Measurements from ENCODE around the gene RNF144A. TPM values are rescaled to one million over a fixed set of nuclear protein-coding genes. Genes with fewer than 3 reads are reported as not detected.

RNF144A gene, protein sequence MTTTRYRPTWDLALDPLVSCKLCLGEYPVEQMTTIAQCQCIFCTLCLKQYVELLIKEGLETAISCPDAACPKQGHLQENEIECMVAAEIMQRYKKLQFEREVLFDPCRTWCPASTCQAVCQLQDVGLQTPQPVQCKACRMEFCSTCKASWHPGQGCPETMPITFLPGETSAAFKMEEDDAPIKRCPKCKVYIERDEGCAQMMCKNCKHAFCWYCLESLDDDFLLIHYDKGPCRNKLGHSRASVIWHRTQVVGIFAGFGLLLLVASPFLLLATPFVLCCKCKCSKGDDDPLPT
- 10 to 100 TPM in 3 of 4 donors, 1 to 10 TPM in 1; 9.1 to 16.5 (median 13.9) TPM for total RNA-seq

DNA sequence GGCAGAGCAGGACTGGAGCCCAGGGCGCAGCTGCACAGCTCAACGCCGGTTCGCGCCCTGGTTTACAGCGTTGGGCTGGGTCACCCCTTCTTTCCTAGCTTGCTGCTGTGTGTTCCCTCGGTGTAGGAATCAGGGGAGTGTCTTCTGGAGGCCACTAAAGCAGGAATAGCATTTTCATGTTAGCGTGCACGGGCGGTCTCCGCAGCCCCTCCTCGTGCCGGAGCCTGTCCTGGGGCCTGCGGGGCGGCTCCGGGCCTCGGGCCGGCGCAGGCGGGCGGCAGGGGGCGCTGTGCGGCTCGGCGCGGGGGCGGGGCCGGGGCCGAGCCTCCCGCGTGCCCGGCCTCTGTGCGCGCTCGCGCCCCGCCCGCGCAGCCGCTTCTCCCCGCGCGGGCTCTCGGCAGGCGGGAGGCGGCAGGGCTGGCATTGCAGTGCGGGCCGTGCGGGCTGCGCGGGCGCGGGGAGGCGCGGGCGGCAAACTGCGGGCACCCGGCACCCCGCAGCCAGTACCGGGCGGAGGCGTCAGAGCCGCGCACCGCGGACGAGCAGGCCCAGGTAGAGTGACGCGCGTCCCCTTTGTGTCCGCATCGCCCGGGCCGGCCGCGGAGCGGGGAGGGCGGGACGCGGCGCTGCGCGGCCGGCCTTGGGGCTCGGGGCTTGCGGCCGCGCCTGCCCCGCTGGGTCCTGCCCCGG, at the start of gene RNF144A:
TSS of gene RNF144A (plus strand) at position 342 of the 690 bp plus-strand sequence. CDS start 79,515 bp downstream, outside the sequence.
- Histone ChIP-seq H3K4me1 (peaks cover 0 to 10% (median 0%) of the 10 kb centered on the region in 4 donors), H3K4me3 (peak within 1 kb of the TSS; percentile 60 to 95 (median 78)), H3K27ac (peak within 1 kb of the TSS; percentile 58 to 76 (median 71)), H3K9me3 (peaks cover 0 to 3% (median 0%) of the 10 kb centered on the region in 4 donors), H3K36me3 (no peaks in the 10 kb centered on the region), H3K27me3 (no peaks in the 10 kb centered on the region)
- TF ChIP-seq, protein P1, sequence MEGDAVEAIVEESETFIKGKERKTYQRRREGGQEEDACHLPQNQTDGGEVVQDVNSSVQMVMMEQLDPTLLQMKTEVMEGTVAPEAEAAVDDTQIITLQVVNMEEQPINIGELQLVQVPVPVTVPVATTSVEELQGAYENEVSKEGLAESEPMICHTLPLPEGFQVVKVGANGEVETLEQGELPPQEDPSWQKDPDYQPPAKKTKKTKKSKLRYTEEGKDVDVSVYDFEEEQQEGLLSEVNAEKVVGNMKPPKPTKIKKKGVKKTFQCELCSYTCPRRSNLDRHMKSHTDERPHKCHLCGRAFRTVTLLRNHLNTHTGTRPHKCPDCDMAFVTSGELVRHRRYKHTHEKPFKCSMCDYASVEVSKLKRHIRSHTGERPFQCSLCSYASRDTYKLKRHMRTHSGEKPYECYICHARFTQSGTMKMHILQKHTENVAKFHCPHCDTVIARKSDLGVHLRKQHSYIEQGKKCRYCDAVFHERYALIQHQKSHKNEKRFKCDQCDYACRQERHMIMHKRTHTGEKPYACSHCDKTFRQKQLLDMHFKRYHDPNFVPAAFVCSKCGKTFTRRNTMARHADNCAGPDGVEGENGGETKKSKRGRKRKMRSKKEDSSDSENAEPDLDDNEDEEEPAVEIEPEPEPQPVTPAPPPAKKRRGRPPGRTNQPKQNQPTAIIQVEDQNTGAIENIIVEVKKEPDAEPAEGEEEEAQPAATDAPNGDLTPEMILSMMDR (IDR thresholded peaks at IDR 0.05) = peak in 5 of 6 experiments; percentile 23 to 61 (median 51)
- peak in 1 of 2 donors; percentile 42 for TF ChIP-seq POLR2A (IDR thresholded peaks at IDR 0.05)
- DNase-seq = peak; percentile 46 to 82 (median 78)

DNA sequence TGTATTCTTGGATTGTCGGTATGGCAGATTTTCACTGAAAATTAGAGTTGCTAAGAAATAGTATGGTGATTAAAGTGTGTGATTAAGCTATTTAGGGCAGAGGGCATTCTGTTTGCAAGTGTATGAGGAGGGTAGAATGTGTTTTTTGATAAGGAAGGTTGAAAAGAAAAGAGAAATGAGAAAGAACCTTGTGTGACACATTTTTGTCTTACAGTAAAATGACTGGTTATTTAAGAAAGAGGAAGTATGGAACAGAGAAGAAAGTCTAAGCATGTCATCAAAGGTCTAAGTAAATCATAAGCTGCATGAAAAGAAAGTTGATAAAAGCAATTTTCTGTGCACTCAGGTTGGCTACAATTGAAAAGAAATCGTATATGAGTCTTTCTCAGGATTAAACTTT, 44.8 kb upstream of the RNF144A start:
- H3K4me1 ChIP-seq = no peaks in the 10 kb centered on the region
- H3K27ac ChIP-seq = no peak overlapping the region
- H3K36me3 ChIP-seq = no peaks in the 10 kb centered on the region
- no peak for DNase-seq
- no peak overlapping the region for H3K4me3 ChIP-seq
- no peaks in the 10 kb centered on the region for H3K27me3 ChIP-seq
- H3K9me3 ChIP-seq = no peaks in the 10 kb centered on the region
- TF ChIP-seq, protein P1 (IDR thresholded peaks at IDR 0.05) = no peak
- TF ChIP-seq POLR2A (IDR thresholded peaks at IDR 0.05) = no peak

DNA sequence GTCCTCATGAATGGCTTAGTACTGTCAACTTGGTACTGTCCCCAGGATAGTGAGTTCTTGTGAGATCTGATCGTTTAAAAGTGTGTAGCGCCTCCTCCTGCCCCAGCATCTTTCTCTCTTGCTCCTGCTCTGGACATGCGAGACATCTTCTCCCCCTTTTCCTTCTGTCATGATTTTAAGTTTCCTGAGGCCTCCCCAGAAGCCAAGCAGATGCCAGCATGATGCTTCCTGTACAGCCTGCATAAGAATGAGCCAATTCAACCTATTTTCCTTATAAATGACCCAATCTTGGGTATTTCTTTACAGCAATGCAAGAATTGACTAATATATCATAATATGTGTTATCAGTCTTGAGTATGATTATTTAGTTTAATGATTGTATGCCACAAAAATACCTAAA, 43.2 kb upstream of the RNF144A start:
- DNase-seq = no peak
- Histone ChIP-seq H3K27me3 (no peaks in the 10 kb centered on the region), H3K27ac (no peak overlapping the region), H3K9me3 (no peaks in the 10 kb centered on the region), H3K36me3 (no peaks in the 10 kb centered on the region), H3K4me3 (no peak overlapping the region), H3K4me1 (peaks cover 0 to 7% (median 0%) of the 10 kb centered on the region in 4 donors)
- TF ChIP-seq, protein P1 (IDR thresholded peaks at IDR 0.05) = no peak
- no peak for TF ChIP-seq POLR2A (IDR thresholded peaks at IDR 0.05)

DNA sequence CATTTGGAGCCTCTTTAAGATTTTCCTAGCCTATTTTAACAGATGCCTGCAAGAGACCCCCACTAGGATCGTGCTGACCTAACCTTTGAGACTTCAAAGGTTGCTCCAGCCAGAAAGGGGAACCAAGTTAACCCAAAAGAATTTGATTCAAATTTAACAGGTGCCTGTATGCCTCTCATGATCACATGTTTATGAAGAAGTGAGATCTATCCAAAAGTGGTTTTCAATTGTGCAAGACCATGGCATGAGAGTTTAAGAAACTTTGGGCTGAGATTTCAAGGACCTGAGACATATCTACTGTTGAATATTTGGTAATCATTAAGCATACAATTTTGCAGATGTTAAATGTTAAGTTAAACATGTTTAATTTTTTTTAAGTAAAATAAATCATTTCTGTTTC, 40.9 kb upstream of the RNF144A start:
- no peaks in the 10 kb centered on the region for H3K27me3 ChIP-seq
- H3K4me3 ChIP-seq = no peak overlapping the region
- H3K9me3 ChIP-seq = no peaks in the 10 kb centered on the region
- H3K27ac ChIP-seq = no peak overlapping the region
- TF ChIP-seq, protein P1 (IDR thresholded peaks at IDR 0.05) = no peak
- no peak for TF ChIP-seq POLR2A (IDR thresholded peaks at IDR 0.05)
- no peaks in the 10 kb centered on the region for H3K36me3 ChIP-seq
- DNase-seq = no peak
- H3K4me1 ChIP-seq = peaks cover 0 to 7% (median 0%) of the 10 kb centered on the region in 4 donors

DNA sequence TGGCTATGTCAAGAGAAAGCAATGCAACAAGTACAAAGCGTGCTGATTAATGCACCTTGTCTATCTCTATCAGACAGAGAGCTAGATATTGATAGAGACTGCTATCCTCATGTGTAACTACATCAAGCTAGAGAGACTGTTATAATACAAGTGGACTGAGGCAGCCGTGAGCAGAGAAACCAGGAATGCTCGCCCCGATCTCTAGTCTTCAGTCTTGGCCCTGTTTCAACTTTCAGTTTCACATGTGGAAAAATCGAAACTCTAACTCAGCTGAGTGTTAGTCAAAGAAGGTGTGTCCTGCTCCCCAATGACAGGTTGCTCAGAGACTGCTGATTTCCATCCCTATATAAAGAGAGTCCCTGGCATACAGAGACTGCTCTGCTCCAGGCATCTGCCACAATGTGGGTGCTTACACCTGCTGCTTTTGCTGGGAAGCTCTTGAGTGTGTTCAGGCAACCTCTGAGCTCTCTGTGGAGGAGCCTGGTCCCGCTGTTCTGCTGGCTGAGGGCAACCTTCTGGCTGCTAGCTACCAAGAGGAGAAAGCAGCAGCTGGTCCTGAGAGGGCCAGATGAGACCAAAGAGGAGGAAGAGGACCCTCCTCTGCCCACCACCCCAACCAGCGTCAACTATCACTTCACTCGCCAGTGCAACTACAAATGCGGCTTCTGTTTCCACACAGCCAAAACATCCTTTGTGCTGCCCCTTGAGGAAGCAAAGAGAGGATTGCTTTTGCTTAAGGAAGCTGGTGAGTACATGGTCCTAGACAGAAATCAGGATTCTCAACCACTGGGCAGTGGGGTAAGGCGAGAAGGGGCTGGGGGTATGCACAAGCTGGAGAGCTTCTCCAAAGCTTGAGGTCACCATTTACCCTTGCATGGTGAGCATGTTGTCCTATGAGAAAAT, 39.6 kb upstream of the RNF144A start, which contains the start of gene RSAD2:
TSS of gene RSAD2 (plus strand) at position 376 of the 903 bp plus-strand sequence. CDS start at position 400, 24 bp downstream.
- peak within 1 kb of the TSS; percentile 27 to 56 (median 44) for H3K4me3 ChIP-seq
- H3K27ac ChIP-seq = peak within 1 kb of the TSS in 3 of 4 donors; percentile 53 to 68 (median 63)
- no peaks in the 10 kb centered on the region for H3K36me3 ChIP-seq
- no peak for TF ChIP-seq POLR2A (IDR thresholded peaks at IDR 0.05)
- TF ChIP-seq, protein P1 (IDR thresholded peaks at IDR 0.05) = peak in 1 of 6 experiments; percentile 2
- no peaks in the 10 kb centered on the region for H3K27me3 ChIP-seq
- peaks cover 0 to 7% (median 0%) of the 10 kb centered on the region in 4 donors for H3K4me1 ChIP-seq
- peak in 2 of 3 donors; percentile 52 to 55 for DNase-seq
- H3K9me3 ChIP-seq = no peaks in the 10 kb centered on the region

Data from Peyer's patch (tissue), 4 donors.